OCI-LY7 (cell line): ENCODE results near the gene SERGEF.

ENCODE experiments used
- EZH2phosphoT487 ChIP-seq: fragments of 200-600 bp; sonication (generic); IDR thresholded peaks from 2 replicates; pipeline ENCODE4 v1.6.1; 2018; ENCODE audit warnings: low read depth, borderline replicate concordance, mild to moderate bottlenecking, mixed run types, antibody characterized with exemption, low read length, moderate library complexity, mixed read lengths
- TF ChIP-seq, protein P1 (sequence below): fragments of 200-600 bp; sonication (generic); conservative IDR thresholded peaks from 2 replicates; pipeline ENCODE4 v1.5.1; 2014; ENCODE audit warnings: mild to moderate bottlenecking, antibody characterized with exemption, low read length, moderate library complexity, mixed read lengths

DNA sequence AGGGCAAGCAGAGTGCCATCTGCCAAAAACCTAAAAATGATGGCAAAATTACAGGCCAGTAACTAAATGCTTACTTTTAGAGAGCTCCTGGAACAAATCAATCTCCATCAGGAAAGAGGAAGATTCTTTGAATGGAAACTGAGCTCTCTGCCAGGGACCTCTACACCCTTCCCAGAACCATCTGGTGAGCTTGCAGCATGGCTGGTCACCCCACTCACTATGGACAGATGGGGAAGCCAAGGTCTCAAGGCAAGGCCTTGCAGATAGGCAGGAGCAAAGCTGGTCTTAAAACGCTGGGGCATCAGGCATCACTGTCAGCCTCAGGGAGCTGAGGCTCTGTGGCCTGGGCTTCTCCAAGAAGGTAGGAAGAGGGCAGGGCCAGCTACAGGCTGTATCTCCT is 36.2 kb downstream of the SERGEF start:
- TF ChIP-seq, protein P1, sequence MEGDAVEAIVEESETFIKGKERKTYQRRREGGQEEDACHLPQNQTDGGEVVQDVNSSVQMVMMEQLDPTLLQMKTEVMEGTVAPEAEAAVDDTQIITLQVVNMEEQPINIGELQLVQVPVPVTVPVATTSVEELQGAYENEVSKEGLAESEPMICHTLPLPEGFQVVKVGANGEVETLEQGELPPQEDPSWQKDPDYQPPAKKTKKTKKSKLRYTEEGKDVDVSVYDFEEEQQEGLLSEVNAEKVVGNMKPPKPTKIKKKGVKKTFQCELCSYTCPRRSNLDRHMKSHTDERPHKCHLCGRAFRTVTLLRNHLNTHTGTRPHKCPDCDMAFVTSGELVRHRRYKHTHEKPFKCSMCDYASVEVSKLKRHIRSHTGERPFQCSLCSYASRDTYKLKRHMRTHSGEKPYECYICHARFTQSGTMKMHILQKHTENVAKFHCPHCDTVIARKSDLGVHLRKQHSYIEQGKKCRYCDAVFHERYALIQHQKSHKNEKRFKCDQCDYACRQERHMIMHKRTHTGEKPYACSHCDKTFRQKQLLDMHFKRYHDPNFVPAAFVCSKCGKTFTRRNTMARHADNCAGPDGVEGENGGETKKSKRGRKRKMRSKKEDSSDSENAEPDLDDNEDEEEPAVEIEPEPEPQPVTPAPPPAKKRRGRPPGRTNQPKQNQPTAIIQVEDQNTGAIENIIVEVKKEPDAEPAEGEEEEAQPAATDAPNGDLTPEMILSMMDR = no peak
- TF ChIP-seq EZH2phosphoT487 = no peak
